ENCODE results near the gene SYK. TPM values are rescaled to one million over a fixed set of nuclear protein-coding genes. Genes with fewer than 3 reads are reported as not detected.
A peak's percentile ranks its signal among the peaks of the same experiment; 100 is the strongest.

Gene SYK
- total RNA-seq, 1 donor from 2014 or later: 0.55 TPM

- peaks cover 2% of the 10 kb centered on the region for H3K27me3 Mint-ChIP-seq (ENCODE audit: low read depth)
- H3K27ac Mint-ChIP-seq (ENCODE audit: unreplicated experiment): no peak overlapping the region
- H3K4me1 Mint-ChIP-seq (ENCODE audit: low read depth): peaks cover 8% of the 10 kb centered on the region
- no peaks in the 10 kb centered on the region for H3K36me3 Mint-ChIP-seq (ENCODE audit: low read depth)
- H3K4me3 Mint-ChIP-seq (ENCODE audit: unreplicated experiment): no peak overlapping the region
- DNase-seq (ENCODE audit: low spot score): no peak
- TF ChIP-seq, protein P1, sequence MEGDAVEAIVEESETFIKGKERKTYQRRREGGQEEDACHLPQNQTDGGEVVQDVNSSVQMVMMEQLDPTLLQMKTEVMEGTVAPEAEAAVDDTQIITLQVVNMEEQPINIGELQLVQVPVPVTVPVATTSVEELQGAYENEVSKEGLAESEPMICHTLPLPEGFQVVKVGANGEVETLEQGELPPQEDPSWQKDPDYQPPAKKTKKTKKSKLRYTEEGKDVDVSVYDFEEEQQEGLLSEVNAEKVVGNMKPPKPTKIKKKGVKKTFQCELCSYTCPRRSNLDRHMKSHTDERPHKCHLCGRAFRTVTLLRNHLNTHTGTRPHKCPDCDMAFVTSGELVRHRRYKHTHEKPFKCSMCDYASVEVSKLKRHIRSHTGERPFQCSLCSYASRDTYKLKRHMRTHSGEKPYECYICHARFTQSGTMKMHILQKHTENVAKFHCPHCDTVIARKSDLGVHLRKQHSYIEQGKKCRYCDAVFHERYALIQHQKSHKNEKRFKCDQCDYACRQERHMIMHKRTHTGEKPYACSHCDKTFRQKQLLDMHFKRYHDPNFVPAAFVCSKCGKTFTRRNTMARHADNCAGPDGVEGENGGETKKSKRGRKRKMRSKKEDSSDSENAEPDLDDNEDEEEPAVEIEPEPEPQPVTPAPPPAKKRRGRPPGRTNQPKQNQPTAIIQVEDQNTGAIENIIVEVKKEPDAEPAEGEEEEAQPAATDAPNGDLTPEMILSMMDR (IDR thresholded peaks at IDR 0.05): peak; percentile 43
- H3K9me3 Mint-ChIP-seq (ENCODE audit: low read depth): no peaks in the 10 kb centered on the region
These were observed 36.5 kb downstream of the SYK start for GRCh38 chr9:90838098-90838497.

GRCh38 chr9:90838581-90839154 lies 37.0 kb downstream of the SYK start:
- no peaks in the 10 kb centered on the region for H3K9me3 Mint-ChIP-seq (ENCODE audit: low read depth)
- TF ChIP-seq, protein P1 (IDR thresholded peaks at IDR 0.05): no peak
- DNase-seq (ENCODE audit: low spot score): no peak
- peaks cover 1% of the 10 kb centered on the region for H3K27me3 Mint-ChIP-seq (ENCODE audit: low read depth)
- no peak overlapping the region for H3K27ac Mint-ChIP-seq (ENCODE audit: unreplicated experiment)
- no peaks in the 10 kb centered on the region for H3K36me3 Mint-ChIP-seq (ENCODE audit: low read depth)
- H3K4me3 Mint-ChIP-seq (ENCODE audit: unreplicated experiment): no peak overlapping the region
- H3K4me1 Mint-ChIP-seq (ENCODE audit: low read depth): peaks cover 8% of the 10 kb centered on the region

DNA sequence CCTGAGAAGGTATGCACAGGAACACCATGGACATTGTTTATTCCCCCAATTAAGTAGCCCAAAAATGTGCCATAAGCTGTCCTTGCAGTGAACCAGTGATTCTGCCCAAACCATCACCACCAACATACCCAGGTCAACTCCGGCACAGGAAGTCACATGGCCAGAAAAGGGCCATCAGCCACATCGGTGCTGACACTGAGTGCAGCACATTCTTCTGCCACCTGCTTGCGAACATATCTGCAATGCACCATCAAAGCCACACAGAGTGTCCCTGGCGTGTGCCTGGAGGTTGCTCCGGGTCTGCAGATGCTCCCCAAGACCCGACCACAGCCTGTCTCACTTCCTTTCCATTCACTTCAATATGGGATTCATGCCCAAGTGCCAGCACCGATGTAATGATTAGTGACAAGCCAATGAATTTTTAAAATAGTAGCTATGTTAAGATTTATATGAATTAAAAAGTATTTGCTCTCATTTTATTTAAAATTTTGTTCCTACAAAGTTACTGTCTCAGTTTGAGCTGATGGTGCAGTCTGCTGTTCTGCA lies 37.6 kb downstream of the SYK start:
- H3K27ac Mint-ChIP-seq (ENCODE audit: unreplicated experiment): no peak overlapping the region
- no peak overlapping the region for H3K4me3 Mint-ChIP-seq (ENCODE audit: unreplicated experiment)
- peaks cover 8% of the 10 kb centered on the region for H3K4me1 Mint-ChIP-seq (ENCODE audit: low read depth)
- no peaks in the 10 kb centered on the region for H3K27me3 Mint-ChIP-seq (ENCODE audit: low read depth)
- DNase-seq (ENCODE audit: low spot score): no peak
- no peaks in the 10 kb centered on the region for H3K9me3 Mint-ChIP-seq (ENCODE audit: low read depth)
- TF ChIP-seq, protein P1 (IDR thresholded peaks at IDR 0.05): no peak
- no peaks in the 10 kb centered on the region for H3K36me3 Mint-ChIP-seq (ENCODE audit: low read depth)

GRCh38 chr9:90840696-90841095 lies 39.1 kb downstream of the SYK start:
- TF ChIP-seq, protein P1 (IDR thresholded peaks at IDR 0.05): no peak
- H3K4me1 Mint-ChIP-seq (ENCODE audit: low read depth): peaks cover 8% of the 10 kb centered on the region

GRCh38 chr9:90841213-90841612 lies 39.6 kb downstream of the SYK start:
- Mint-ChIP-seq H3K4me3 (ENCODE audit: unreplicated experiment) (no peak overlapping the region), H3K9me3 (ENCODE audit: low read depth) (no peaks in the 10 kb centered on the region), H3K4me1 (ENCODE audit: low read depth) (peaks cover 8% of the 10 kb centered on the region), H3K27me3 (ENCODE audit: low read depth) (no peaks in the 10 kb centered on the region), H3K27ac (ENCODE audit: unreplicated experiment) (no peak overlapping the region), H3K36me3 (ENCODE audit: low read depth) (no peaks in the 10 kb centered on the region)
- TF ChIP-seq, protein P1 (IDR thresholded peaks at IDR 0.05): no peak
- no peak for DNase-seq (ENCODE audit: low spot score)

More at GRCh38 chr9:90840696-90841095, 39.1 kb downstream of the SYK start:
- DNase-seq (ENCODE audit: low spot score): no peak
- Mint-ChIP-seq H3K27ac (ENCODE audit: unreplicated experiment) (no peak overlapping the region), H3K27me3 (ENCODE audit: low read depth) (no peaks in the 10 kb centered on the region), H3K9me3 (ENCODE audit: low read depth) (no peaks in the 10 kb centered on the region), H3K4me3 (ENCODE audit: unreplicated experiment) (no peak overlapping the region), H3K36me3 (ENCODE audit: low read depth) (no peaks in the 10 kb centered on the region)
